Measurements from ENCODE around the gene YIF1A.
A peak's percentile ranks its signal among the peaks of the same experiment; 100 is the strongest.

DNA sequence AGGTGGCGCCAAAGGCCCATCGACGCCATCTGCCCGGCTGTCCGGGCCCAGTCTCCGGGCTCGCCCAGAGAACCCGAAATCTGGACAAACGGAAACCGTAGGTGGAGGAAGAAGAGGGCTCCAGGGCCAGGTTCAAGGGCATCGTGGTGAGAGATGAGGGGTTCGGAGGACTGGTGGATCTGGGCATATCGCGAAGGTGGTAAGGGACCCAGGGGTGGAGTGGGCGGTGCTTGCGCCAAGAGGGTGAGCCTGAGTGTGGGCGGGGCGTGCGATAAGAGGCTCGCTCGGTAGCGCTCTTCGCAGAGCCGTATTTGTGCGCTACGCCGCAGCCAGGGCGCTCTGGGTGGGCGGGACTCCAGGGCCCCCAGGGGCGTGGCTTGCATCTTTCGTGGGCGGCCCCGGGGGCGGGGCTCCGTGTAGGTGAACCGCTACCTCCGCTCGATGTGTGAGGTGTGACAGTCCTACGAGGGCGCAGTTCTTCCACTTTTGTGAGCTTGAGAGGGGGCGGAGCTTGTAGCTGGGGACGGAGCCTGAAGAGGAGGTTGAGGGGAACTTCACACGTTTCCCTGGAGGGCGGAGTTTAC is 23.1 kb upstream of the YIF1A start:
- TF ChIP-seq POLR2AphosphoS5 (IDR thresholded peaks at IDR 0.05), result peak in 2 of 3 donors; percentile 25 to 44
- TF ChIP-seq, protein P1, sequence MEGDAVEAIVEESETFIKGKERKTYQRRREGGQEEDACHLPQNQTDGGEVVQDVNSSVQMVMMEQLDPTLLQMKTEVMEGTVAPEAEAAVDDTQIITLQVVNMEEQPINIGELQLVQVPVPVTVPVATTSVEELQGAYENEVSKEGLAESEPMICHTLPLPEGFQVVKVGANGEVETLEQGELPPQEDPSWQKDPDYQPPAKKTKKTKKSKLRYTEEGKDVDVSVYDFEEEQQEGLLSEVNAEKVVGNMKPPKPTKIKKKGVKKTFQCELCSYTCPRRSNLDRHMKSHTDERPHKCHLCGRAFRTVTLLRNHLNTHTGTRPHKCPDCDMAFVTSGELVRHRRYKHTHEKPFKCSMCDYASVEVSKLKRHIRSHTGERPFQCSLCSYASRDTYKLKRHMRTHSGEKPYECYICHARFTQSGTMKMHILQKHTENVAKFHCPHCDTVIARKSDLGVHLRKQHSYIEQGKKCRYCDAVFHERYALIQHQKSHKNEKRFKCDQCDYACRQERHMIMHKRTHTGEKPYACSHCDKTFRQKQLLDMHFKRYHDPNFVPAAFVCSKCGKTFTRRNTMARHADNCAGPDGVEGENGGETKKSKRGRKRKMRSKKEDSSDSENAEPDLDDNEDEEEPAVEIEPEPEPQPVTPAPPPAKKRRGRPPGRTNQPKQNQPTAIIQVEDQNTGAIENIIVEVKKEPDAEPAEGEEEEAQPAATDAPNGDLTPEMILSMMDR (IDR thresholded peaks at IDR 0.05), result peak in 4 of 7 experiments; percentile 74 to 96 (median 88)
- TF ChIP-seq EP300 (IDR thresholded peaks at IDR 0.05), result no peak
- TF ChIP-seq POLR2A (IDR thresholded peaks at IDR 0.05), result no peak

All from stomach (tissue), 4 donors.